Measurements from ENCODE around the gene DIPK1B. TPM values are rescaled to one million over a fixed set of nuclear protein-coding genes. Genes with fewer than 3 reads are reported as not detected.
"Not testable (repeated sequence)": the region's sequence is repeated elsewhere in the genome, so short reads cannot be mapped to it uniquely, and the experiment has no call there.

The DIPK1B gene
- total and polyA plus RNA-seq, 2 donors: 10.8 to 18.9 TPM

DNA sequence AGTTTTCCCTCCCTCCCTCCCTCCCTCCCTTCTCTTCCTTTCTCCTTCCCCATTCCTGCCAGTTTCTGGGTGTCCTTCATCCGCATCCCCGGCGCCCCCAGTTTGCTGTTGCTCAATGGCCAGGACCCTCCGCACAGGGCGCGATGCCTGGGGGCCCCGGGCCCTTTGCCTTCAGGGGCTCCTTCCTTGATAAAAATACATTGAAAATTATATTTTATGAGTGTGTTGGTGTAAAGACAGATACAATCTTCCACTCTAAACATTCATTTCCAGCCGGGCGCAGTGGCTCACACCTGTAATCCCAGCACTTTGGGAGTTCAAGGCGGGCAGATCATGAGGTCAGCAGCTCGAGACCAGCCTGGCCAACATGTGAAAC is 17.5 kb upstream of the DIPK1B start:
- no peaks in the 10 kb centered on the region for H3K36me3 ChIP-seq (ENCODE audit: insufficient read depth)
- H3K4me3 ChIP-seq (ENCODE audit: low read depth, low read length): no peak overlapping the region
- 88% methylated on average over 11 of the region's 11 CpGs for WGBS
- DNase-seq (ENCODE audit: extremely low spot score): no peak
- H3K27ac ChIP-seq (ENCODE audit: low read depth): no peak overlapping the region
- no peaks in the 10 kb centered on the region for H3K4me1 ChIP-seq (ENCODE audit: insufficient read depth)

- no peak for DNase-seq (ENCODE audit: extremely low spot score)
These were observed 16.9 kb upstream of the DIPK1B start for GRCh38 chr9:136695435-136695895.

GRCh38 chr9:136695955-136696354 is 16.4 kb upstream of the DIPK1B start:
- Histone ChIP-seq H3K27ac (ENCODE audit: low read depth) (no peak overlapping the region), H3K36me3 (ENCODE audit: insufficient read depth) (no peaks in the 10 kb centered on the region), H3K4me1 (ENCODE audit: insufficient read depth) (no peaks in the 10 kb centered on the region), H3K4me3 (ENCODE audit: low read depth, low read length) (no peak overlapping the region)
- DNase-seq (ENCODE audit: extremely low spot score): no peak
- WGBS: 87% methylated on average over 23 of the region's 23 CpGs

More at GRCh38 chr9:136695435-136695895, 16.9 kb upstream of the DIPK1B start:
- H3K4me1 ChIP-seq (ENCODE audit: insufficient read depth): no peaks in the 10 kb centered on the region
- H3K27ac ChIP-seq (ENCODE audit: low read depth): no peak overlapping the region
- 89% methylated on average over 10 of the region's 10 CpGs for WGBS
- no peak overlapping the region for H3K4me3 ChIP-seq (ENCODE audit: low read depth, low read length)
- H3K36me3 ChIP-seq (ENCODE audit: insufficient read depth): no peaks in the 10 kb centered on the region

DNA sequence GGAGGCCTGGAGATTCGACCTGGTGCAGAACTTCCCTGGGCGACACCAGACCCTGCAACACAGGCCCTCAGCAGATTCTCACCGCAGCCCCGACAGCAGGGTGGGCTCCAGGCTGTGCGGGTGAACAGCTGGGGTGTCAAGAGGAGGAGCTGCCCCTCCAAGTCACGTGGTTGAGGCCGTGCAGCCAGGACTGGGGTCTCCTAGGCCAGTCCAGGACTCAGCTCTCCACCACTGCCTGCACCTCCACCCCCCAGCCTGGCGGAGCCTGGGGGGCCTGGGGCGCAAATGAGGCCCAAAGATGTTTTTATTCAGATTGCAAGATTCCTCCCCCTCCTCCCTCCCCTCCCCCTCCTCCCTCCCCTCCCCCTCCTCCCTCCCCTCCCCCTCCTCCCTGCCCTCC is 15.9 kb upstream of the DIPK1B start:
- Histone ChIP-seq H3K4me3 (ENCODE audit: low read depth, low read length) (no peak overlapping the region), H3K27ac (ENCODE audit: low read depth) (no peak overlapping the region), H3K36me3 (ENCODE audit: insufficient read depth) (no peaks in the 10 kb centered on the region), H3K4me1 (ENCODE audit: insufficient read depth) (no peaks in the 10 kb centered on the region)
- WGBS: 68% methylated on average over 9 of the region's 9 CpGs
- no peak for DNase-seq (ENCODE audit: extremely low spot score)

DNA sequence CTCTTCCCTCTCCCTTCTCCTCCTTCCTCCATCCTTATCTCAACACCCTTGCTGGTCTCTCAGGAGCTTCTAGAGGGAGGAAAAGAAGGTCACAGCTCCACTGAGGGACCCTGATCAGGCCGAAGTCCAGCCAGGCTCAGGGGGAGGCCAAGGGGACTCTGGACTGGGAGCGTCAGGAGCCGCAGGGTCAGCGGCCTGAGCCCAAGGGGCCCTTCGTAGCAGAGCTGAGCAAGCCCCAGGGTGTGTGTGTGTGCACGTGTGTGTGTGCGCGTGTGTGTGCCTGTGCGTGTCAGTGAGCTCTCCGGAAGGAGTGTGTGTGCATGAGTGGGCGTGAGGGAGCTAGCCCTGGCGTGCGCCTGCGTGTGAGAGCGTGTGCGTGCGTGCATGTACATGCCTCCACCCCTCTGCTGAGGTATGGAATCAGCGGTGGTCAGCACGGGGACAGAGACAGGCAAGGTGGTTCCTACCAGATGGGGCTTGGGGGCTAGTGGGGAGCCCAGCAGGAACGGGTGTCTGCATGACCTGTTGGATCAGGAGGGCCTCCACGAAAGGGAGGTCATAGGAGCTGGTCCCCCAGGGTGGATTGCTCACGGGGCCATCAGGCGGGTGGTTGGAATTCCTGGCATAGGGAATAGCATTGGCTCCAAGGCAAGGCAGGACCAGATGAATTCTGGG is 15.1 kb upstream of the DIPK1B start:
- no peak for DNase-seq (ENCODE audit: extremely low spot score)
- Histone ChIP-seq H3K27ac (ENCODE audit: low read depth) (no peak overlapping the region), H3K4me3 (ENCODE audit: low read depth, low read length) (no peak overlapping the region), H3K36me3 (ENCODE audit: insufficient read depth) (no peaks in the 10 kb centered on the region), H3K4me1 (ENCODE audit: insufficient read depth) (no peaks in the 10 kb centered on the region)
- 63% methylated on average over 23 of the region's 23 CpGs for WGBS

- Histone ChIP-seq H3K4me3 (ENCODE audit: low read depth, low read length) (no peak overlapping the region), H3K27ac (ENCODE audit: low read depth) (no peak overlapping the region), H3K36me3 (ENCODE audit: insufficient read depth) (no peaks in the 10 kb centered on the region), H3K4me1 (ENCODE audit: insufficient read depth) (no peaks in the 10 kb centered on the region)
- 68% methylated on average over 20 of the region's 20 CpGs for WGBS
- no peak for DNase-seq (ENCODE audit: extremely low spot score)
These were observed 14.4 kb upstream of the DIPK1B start for GRCh38 chr9:136697821-136698526.

DNA sequence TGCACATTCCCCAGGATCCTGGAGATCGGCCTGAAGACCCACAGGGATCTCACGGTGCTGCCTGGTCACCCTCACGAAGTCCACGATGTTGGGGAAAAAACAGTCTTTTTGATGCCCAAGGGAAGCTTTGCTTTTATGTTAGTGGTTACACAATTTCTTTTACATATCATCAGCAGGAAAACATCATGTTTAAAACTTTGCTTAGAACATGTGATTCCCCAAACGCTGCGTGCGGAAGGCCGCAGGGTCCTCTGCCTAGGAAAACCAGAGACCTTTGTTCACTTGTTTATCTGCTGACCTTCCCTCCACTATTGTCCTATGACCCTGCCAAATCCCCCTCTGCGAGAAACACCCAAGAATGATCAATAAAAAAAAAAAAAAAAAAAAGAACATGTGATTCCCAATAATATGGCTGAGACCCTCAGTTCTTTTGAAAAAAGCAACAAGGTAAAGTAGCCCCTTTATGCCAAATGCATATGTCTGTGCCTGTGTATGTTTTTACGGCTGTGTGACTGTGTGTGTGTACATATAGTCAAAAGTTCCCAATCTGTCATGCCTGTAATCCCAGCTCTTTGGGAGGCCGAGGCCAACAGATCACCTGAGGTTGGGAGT is 13.6 kb upstream of the DIPK1B start:
- H3K36me3 ChIP-seq (ENCODE audit: insufficient read depth): no peaks in the 10 kb centered on the region
- WGBS: 84% methylated on average over 10 of the region's 11 CpGs
- no peaks in the 10 kb centered on the region for H3K4me1 ChIP-seq (ENCODE audit: insufficient read depth)
- H3K4me3 ChIP-seq (ENCODE audit: low read depth, low read length): no peak overlapping the region
- DNase-seq (ENCODE audit: extremely low spot score): no peak
- no peak overlapping the region for H3K27ac ChIP-seq (ENCODE audit: low read depth)

DNA sequence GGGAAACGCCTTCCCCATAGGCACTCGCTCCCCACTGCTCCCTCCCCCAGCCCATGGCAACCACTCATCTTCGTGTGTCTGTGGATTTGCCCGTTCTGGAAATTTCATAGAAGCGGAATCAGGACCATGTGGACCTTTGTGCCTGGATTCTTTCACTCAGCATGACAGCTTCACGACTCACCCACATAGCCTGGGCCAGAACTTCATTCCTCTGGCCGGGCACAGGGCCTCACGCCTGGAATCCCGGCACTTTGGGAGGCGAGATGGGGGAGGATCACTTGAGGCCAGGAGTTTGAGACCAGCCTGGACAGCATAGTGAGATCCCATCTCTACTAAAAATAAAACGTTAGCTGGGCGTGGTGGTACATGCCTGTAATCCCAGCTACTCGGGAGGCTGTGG is 12.1 kb upstream of the DIPK1B start:
- 43% methylated on average over 13 of the region's 13 CpGs for WGBS
- Histone ChIP-seq H3K27ac (ENCODE audit: low read depth) (no peak overlapping the region), H3K4me3 (ENCODE audit: low read depth, low read length) (no peak overlapping the region), H3K36me3 (ENCODE audit: insufficient read depth) (no peaks in the 10 kb centered on the region), H3K4me1 (ENCODE audit: insufficient read depth) (no peaks in the 10 kb centered on the region)
- no peak for DNase-seq (ENCODE audit: extremely low spot score)

DNA sequence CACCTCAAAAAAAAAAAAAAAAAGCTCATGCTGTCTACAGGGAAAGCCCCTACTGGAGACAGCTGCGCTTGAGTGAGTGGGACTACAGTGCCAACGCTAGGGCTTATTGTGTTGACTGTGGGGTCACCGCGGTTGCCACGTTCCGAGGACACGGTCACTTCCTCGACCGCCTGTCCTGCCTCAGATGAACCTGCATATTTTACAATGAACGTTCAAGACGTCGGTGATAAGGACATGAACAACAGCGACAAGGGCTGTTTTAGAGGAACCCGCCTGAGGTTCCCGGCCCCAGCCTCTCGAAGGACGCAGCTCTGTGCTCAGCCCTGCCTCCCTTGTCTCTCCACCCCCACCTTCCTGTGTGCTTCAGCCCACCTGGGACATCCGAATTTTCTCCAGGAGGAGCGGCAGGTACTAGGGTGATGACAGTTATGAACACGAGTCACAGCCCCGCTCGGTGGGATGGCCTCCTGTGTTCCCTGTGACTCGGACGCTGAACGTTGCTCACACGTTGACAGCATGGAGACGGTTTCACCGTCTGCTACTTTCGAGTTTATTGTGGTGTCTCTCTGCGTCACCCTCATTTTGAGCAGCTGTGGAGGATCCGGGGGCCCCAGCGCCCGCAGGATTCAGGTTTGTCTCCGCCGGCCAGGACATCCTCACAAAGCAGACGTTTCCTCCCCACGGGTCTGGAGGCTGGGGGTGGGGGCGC is 11.3 kb upstream of the DIPK1B start:
- Histone ChIP-seq H3K4me3 (ENCODE audit: low read depth, low read length) (no peak overlapping the region), H3K27ac (ENCODE audit: low read depth) (no peak overlapping the region), H3K36me3 (ENCODE audit: insufficient read depth) (no peaks in the 10 kb centered on the region), H3K4me1 (ENCODE audit: insufficient read depth) (no peaks in the 10 kb centered on the region)
- WGBS: 33% methylated on average over 38 of the region's 38 CpGs
- no peak for DNase-seq (ENCODE audit: extremely low spot score)

- no peak overlapping the region for H3K27ac ChIP-seq (ENCODE audit: low read depth)
- no peak overlapping the region for H3K4me3 ChIP-seq (ENCODE audit: low read depth, low read length)
- no peak for DNase-seq (ENCODE audit: extremely low spot score)
- no peaks in the 10 kb centered on the region for H3K4me1 ChIP-seq (ENCODE audit: insufficient read depth)
- 44% methylated on average over 10 of the region's 10 CpGs for WGBS
- no peaks in the 10 kb centered on the region for H3K36me3 ChIP-seq (ENCODE audit: insufficient read depth)
These were observed 10.7 kb upstream of the DIPK1B start for GRCh38 chr9:136701668-136702053.

DNA sequence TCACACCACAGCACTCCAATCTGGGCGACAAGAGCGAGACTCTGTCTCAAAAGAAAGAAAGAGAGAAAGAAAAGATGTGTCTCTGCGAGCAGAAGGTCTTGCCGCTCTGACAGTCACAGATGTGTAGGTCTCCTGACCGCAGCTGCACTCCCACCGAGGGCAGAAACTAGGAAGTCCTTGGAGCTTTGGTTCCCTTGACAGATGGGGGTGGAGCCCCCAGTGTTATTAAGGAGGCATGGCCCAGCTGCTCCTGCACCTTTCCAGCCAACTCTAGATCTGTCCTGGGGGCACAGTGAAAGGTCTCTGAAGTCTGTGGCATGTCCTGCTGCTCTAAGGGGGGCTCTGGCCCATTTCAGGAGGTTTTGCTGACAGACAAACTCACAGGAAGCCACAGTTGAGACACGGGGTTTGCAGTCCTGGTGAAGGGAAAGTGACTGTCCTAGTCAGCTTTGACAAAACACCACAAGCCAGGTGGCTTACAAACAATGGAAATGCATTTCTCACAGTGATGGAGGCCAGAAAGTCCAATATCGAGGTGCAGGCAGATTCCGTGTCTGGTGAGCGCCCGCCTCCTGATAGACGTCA is 9.0 kb upstream of the DIPK1B start:
- no peaks in the 10 kb centered on the region for H3K36me3 ChIP-seq (ENCODE audit: insufficient read depth)
- DNase-seq (ENCODE audit: extremely low spot score): no peak
- WGBS: 80% methylated on average over 12 of the region's 12 CpGs

GRCh38 chr9:136704741-136705140 is 7.6 kb upstream of the DIPK1B start:
- H3K4me1 ChIP-seq (ENCODE audit: insufficient read depth); H3K4me3 ChIP-seq (ENCODE audit: low read depth, low read length); H3K27ac ChIP-seq (ENCODE audit: low read depth); H3K36me3 ChIP-seq (ENCODE audit: insufficient read depth); DNase-seq (ENCODE audit: extremely low spot score): not testable (repeated sequence)
- WGBS: 91% methylated on average over 8 of the region's 8 CpGs

More for the DNA sequence above, 9.0 kb upstream of the DIPK1B start:
- Histone ChIP-seq H3K4me1 (ENCODE audit: insufficient read depth) (no peaks in the 10 kb centered on the region), H3K4me3 (ENCODE audit: low read depth, low read length) (no peak overlapping the region), H3K27ac (ENCODE audit: low read depth) (no peak overlapping the region)

DNA sequence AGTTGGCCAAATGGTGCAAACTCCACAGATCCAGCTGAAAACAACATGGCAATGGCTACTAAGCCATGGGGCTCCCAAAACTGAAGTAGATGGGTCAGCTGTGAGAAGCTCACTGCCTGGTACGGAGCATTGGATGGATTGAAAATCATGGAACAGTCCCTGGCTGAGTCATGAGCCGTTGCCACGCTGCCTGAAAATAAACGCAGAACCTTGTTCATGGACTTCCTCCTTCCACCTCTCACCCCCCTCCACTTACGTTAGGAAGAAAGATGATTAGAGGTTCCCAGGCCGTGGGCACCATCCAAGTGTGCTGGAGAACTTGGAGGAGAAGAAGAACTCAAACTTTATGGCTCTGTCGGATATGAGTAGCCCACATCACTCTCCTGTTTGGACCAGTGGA is 6.8 kb upstream of the DIPK1B start:
- H3K4me1 ChIP-seq (ENCODE audit: insufficient read depth): no peaks in the 10 kb centered on the region
- no peak overlapping the region for H3K4me3 ChIP-seq (ENCODE audit: low read depth, low read length)
- no peak overlapping the region for H3K27ac ChIP-seq (ENCODE audit: low read depth)
- H3K36me3 ChIP-seq (ENCODE audit: insufficient read depth): no peaks in the 10 kb centered on the region
- no peak for DNase-seq (ENCODE audit: extremely low spot score)
- WGBS: 59% methylated on average over 7 of the region's 7 CpGs
